ENCODE measurements around the gene RND1.
A peak's percentile ranks its signal among the peaks of the same experiment; 100 is the strongest.
"Not testable (repeated sequence)": the region's sequence is repeated elsewhere in the genome, so short reads cannot be mapped to it uniquely, and the experiment has no call there.

Gene RND1

DNA sequence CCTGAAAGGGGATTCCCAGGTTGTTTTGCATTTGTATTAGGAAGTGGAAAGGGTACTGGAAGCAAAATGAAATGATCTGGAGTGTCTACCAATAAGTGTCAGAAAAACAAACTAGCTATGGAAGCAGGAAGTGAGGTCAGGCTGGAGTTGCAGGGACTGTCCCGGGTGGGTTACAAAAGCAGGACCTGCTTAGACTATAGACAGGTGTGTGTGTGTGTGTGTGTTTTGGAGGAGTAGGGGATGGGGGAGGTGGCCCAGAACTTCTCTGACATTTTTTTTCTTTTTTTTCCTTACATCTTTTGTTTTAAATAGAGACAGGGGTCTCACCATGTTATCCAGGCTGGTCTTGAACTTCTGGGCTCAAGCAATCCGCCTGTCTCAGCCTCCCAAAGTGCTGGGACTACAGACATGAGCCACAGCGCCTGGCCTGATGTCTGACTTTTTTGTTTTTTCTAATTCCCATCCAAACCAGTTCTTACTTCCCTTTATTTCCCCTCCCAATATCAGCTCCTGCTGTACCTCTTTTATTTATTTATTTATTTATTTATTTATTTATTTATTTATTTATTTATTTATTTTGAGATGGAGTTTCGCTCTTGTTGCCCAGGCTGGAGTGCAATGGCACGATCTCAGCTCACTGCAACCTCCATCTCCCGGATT lies 512 bp upstream of the RND1 start:
- no peak for DNase-seq

DNA sequence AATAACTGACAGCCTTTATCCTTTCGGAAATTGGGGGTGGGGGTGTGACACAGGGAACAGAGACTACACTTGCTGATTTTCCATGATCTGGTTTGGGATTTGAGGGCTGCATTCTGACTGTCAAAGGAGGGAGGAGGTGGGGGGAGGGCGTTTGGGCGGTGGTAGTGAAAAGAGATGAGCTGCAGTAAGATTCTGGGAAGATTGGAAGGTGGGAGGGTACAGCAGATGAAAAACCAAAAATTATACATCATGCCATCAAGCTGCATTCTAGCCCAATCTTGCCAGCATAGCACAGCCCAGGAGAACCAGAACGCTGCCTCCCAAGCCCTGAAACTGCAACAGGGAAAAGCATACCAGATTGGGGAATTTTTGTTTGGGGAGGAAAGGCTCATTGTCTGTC lies 2.4 kb downstream of the RND1 start:
- DNase-seq: no peak

DNA sequence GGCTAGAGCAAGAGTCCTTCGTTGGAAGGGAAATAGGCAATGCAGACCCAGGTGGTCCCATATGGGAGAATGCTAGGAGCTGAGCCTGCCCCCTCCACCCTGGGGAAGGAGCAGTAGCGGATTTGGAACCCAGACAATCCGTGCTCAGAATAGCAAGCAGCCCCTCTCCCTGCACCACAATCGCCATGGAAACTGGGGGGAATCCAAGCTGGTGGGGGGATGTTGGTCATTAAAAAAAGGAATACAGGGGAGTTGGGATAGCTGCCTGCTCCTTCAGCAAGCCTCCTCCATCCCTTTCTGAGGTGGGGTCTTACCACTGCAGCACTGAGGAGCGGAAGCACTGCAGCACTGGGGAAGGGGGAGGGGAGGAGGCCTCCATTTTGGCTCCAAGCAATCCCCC lies 2.9 kb downstream of the RND1 start:
- DNase-seq: no peak

DNA sequence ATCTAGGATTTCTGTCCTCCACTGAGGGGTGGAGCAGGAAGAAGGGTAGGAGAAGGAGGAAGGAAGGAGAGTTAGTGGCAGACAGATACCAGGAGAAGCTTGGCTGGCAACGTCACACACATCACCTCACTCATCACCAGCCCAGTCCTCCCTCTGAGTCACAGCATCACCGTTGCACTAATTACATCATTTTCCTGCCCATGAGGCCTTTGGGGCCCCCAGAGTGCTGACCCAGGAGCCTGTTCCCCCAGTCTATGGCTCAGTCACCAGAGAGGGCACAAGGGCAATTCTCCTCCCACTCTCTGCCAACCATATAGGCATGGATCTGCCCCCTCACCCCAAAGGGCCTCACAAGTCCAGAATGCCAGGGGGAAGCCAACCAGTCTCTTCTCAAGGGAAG lies 4.6 kb downstream of the RND1 start:
- no peak for DNase-seq

DNA sequence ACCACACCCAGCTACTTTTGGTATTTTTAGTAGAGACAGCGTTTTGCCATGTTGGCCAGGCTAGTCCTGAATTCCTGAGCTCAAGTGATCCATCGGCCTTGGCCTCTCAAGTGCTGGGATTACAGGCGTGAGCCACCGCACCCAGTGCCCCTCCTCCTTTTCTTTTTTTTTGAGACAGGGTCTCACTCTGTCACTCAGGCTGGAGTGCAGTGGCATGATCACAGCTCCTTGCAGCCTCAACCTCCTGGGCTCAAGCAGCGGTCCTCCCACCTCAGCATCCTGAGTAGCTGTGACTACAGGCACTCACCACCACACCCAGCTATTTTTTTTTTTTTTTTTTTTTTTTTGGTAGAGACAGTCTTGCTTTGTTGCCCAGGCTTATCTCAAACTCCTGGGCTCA lies 5.4 kb downstream of the RND1 start:
- DNase-seq: not testable (repeated sequence)

DNA sequence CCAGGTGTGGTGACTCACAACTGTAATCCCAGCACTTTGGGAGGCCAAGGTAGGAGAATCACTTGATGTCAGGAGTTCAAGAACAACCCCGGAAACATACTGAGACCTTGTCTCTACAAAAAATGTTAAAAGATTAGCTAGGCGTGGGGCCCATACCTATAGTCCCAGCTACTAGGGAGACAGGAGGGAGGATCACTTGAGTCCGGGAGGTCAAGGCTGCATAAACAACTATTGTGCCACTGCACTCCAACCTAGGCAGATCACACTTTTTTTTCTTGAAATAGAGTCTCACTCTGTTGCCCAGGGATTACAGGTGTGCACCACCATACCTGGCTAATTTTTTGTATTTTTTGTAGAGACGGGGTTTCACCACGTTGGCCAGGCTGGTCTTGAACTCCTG lies 6.1 kb downstream of the RND1 start:
- DNase-seq: no peak

DNA sequence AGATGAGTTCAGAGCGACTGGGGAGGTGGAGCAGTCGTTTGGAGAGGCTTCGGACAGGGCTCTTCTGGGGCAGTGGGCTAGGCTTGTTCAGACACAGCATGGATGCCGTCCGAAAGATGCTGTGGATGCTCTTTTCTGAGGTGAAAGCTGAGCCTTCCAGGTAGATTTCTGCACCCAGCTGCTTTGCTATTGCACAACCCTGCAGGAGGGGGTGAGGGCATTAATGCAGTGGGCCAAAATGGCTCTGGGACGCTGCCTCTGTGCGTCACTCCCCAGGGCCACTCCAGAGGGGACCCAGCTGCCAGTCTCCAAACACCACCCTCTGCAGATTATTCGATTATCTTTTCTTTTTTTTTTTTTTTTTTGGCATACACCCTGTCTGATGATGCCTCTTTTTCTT lies 7.6 kb downstream of the RND1 start:
- DNase-seq: no peak

DNA sequence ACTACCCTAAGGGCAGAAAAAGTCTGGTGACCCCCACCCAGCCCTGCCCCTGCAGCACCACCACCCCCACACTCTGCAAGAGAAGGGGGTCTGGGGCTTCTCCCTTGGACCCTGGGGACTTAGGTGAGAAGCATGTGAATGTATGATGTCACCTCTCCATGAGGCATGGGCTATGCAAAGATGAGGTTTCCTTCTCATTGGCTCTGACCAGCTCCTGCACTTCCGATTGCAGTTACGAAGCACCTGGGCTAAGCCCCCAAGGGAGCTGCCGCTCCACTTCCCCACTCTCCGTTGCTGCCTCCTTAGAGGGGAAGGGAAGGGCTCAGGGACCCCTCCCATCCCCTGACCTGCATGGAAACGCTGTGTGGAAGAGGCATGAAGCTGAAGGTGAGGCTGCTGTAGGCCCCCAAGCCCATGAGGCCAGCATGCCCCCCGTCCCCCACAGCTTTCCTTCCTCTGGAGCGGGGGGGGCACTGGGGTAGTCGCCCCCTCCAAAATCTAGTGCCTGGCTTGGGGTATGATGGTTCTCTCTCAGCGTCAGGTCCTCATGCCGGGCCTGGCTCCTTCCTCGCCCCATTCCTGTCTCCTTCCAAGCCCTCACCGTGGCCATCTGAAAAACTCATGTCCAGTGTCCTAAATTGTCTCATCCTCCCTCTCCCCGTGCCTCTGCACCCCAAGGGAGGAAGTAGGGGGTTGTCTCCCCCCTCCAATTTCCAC lies 8.2 kb downstream of the RND1 start:
- DNase-seq: no peak

DNA sequence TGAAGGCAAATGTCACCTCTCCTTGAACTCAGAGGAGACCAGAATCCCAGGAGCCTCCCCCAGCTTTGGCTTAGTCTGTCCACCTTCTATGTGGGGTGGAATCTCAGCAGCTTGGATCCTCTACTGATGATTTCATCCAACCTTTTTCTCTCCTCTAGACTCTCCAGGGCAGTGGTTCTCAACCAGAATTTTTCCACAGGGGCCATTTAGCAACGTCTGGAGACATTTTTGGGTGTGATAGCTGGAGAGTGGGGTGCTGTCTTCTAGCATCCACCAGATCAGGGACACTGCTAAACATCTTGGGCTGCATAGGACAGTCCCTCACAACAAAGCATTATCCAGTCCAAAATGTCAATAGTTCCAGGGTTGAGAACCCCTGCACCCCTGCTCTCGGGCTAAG lies 9.3 kb downstream of the RND1 start:
- DNase-seq: no peak

DNA sequence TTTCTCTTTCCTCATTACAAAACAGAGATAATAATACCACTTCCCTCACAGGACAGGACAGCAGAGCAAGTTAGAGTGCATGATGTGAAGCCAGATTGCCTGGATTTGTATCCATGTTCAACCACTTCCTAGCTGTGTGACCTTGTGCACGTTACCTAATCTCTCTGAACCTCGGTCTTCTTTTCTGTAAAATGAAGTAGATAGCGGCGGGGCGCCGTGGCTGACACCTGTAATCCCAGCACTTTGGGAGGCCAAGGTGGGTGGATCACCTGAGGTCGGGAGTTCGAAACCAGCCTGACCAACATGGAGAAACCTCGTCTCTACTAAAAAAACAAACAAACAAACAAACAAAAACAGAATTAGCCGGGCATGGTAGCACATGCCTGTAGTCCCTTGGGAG lies 10.7 kb downstream of the RND1 start:
- not testable (repeated sequence) for DNase-seq

DNA sequence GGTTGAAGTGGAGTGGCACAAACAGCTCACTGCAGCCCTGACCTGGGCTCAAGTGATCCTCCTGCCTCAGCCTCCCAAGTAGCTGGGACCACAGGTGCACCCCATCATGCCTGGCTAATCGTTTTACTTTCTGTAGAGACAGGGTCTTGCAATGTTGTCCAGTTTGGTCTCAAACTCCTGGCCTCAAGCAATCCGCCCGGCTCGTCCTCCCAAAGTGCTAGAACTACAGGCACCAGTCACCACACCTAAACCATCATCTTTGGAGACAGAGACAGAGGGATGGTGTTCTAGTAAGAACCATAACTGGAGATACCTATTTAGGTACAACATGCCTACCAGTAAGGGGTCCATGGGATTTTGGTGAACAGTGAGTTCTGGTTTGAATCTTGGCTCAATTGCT lies 11.2 kb downstream of the RND1 start:
- no peak for DNase-seq

DNA sequence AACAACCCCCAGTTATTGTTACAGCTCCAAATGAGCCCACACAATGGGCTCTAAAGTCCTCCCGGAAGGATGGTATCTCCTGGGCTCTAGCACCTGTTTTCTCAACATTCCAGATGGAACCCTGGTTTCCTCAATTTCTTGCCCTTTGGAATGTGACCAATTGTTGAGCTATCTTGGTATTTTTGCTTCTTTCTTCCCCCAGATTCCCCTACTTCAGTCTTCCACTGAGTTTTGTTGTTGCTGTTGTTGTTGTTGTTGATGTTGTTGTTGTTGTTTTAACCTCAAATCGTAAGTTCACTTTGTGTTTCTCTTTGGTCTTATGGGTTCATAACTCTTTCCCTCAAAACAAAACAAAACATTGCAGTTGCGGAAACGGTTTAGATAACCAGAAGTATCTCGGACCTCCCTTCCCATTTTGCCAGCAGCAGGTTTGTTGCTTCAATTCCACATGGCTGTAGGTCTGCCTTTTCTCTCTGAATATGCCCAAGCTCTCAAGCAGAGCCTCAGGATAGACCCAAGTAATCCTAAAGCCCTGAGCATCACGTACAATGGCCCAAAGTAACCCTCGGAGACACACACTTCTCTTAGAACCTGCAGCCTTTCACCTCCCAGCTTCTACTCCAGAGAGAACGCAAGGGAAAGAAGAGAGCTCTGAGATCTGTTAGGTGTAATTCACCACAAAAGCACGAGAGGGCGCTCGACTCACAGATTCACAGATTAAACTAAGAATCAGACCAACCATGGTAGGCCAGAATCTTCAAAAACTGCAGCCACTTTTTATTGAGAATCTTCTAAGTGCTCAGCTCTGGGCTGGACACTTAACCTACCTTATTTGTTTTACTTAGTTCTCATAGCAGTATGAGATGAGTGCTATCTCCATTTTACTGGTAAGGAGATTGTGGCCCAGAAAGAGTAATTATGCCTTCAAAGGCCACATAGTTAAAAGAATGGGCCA lies 12.7 kb downstream of the RND1 start:
- DNase-seq: peak; percentile 76

DNA sequence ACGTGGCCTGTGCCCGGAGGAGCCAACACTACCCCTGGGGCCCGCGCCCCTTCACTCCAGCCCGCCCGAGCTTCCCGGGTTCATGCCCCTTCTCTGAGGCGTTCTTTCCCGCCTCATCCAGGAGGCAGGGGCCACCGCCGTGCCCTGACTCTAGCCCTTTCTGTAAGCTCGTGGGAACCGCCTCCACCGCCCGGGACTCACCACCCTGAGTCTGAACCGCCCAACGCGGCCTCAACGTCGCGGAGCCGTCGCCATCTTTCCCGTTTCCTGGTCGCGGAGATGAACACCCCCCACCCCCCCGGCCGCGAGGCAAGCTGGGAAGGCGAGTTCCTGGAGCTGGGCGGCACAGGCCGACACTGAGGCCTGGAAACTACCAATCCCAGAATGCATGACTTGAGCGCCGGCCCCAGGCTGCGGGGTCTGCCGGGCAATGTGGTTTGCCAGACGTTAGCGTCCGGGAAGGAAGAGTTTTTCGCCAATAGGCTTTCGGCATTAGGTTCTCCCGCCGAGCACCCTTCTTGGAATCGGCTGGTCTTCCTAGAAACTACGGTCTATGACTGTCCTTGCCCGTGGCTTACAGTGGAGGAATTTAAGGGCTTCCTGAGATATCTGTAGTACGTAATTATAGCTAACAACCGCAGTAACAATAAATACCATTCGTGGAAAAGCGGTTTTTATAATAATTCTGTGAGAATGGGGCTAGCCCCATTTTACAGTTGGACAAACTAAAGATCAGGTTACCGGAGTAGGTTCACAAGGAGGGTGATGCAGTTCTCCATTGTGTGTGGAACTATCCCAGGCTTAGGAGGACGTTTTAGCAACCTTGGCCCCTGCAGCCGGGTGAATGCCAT lies 13.6 kb downstream of the RND1 start, which contains the start of gene DDX23:
TSS of gene DDX23 (minus strand) at position 281 of the 851 bp plus-strand sequence. CDS start 6,381 bp downstream, outside the sequence.
- peak; percentile 91 for DNase-seq

DNA sequence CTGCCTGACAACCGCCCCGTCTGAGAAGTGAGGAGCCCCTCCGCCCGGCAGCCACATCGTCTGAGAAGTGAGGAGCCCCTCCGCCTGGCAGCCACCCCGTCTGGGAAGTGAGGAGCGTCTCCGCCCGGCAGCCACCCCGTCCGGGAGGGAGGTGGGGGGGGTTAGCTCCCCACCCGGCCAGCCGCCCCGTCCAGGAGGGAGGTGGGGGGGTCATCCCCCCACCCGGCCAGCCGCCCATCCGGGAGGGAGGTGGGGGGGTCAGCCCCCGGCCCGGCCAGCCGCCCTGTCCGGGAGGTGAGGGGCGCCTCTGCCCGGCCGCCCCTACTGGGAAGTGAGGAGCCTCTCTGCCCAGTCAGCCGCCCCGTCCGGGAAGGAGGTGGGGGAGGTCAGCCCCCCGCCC lies 23.6 kb downstream of the RND1 start:
- not testable (repeated sequence) for DNase-seq

DNA sequence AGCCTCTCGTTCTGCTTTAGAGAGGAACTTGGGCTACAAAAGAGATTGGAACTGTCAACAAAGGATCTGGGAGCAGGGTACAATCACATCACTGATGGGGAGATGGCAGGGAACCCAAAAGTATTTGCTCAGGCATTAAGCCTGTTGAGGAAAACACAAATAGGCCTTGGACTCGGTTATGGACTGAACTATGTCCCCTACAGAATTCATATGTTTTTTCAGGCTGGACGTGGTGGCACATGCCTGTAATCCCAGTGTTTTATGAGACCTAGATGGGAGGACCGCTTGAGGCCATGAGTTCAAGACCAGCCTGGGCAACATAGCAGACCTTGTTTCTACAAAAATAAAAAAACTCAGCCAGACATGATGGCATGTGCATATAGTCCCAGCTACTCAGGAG lies 27.6 kb downstream of the RND1 start:
- no peak for DNase-seq

DNA sequence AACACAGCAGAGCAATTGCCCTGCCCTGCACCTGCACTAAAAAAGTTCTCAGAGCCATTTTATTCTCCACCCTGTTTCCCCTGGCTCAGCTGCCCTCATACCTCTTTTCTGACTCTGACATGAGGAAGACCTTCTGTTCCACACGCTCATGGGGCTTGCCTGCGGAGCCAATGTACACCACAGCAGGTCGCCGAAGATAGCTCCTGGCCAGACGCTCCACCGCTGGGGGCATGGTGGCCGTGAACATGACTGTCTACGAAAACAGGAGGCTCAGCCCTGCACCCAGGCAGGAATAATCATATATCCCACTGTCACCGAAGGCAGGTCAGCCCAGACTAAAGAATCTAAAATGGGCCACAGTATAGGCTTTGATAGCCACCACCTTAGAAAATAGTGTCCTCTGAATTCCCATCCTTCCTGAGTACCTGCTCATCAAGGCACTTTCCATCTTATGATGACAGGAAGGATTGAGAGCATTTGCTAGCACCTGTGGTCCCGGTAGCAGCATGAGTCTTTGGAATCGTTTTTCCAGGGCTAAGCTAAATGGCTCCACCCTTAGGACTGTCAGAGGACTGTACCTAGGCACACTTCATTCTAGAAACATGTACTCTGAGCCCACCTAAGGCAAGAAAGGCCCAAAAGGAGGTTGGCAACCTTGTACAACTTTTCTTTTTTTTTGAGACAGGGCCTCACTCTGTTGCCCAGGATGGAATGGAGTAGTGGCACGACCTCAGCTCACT lies 33.2 kb downstream of the RND1 start:
- no peak for DNase-seq

DNA sequence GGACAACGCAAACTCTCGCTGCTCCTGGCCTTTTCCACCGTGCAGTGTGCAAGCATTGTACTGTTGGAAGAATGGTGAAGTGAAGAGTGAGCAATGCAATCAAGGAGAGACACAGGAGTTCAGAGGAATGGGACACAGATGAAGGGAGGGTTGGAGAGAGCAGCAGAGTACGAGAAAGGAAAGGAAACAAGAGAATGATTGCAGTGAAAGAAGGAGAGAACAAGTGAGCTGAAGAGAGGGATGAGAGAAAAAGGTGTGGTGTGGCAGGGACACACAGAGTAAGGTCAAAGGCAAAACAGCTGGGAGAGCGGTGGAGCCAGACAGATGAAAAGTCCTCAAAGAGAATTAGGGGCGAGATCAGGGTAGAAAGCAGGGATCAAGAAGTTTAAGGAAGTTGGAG lies 34.4 kb downstream of the RND1 start:
- no peak for DNase-seq

DNA sequence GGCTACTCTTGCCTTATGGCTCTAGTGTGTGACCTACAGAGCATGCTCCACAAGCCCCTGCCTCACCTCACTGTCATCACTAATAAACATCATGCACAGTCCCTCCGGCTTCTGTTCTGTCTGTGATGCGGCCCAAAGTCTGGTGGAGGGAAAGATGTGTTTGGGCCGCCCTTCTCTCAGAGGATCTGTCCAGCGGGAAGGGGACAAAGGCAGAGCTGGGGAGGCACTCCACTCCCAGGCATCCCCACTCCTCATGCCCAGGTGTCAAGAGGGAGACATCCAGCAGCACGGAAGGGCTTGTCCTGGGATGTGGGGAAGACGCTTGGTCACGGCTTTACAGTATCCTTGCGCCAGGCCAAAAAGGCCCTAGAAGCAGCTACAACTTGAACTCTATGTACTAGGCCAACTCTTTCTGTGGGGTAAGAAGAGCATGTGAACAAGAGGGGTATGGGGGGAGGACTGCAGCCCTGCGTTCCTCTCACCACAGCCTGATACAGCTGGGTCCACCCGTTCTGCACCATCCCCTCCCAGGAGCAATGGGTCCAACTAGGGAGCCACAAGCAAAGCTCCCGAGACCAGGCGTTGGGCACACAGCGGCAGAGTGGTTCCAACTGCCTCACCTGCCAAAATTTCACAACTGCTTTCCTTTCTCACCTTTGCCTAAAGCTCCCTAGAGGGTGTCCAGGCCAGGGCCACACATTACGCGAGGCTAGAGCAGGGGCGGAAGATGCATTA lies 36.7 kb downstream of the RND1 start:
- no peak for DNase-seq

DNA sequence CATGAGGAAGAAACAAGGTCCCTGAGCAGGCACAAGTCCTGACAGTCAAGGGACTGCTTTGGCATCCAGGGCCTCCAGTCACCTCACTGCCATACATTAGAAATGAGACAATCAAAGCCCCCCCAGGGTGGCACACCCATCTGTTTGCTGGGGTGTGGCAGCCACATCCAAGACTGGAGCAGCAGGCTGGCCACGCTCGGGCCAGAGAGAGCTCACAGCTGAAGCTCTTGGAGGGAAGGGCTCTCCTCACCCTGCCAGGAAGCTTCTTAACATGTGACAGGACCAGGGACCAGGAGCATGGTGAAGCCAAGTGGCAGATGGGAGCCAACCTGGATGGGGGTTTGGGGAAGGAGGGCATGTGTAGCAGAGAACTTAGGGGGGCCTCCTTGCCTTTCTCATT lies 37.4 kb downstream of the RND1 start:
- DNase-seq: no peak

DNA sequence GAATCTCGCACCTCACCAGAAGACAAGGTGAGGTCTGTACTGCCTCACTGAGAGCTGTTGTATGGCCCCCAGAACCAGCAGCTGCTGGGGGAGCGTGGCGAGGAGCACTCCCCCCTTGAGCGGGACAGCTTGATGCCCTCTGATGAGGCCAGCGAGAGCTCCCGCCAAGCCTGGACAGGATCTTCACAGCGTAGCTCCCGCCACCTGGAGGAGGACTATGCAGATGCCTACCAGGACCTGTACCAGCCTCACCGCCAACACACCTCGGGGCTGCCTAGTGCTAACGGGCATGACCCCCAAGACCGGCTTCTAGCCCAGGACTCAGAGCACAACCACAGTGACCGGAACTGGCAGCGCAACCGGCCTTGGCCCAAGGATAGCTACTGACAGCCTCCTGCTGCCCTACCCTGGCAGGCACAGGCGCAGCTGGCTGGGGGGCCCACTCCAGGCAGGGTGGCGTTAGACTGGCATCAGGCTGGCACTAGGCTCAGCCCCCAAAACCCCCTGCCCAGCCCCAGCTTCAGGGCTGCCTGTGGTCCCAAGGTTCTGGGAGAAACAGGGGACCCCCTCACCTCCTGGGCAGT lies 38.1 kb downstream of the RND1 start:
- DNase-seq: no peak

DNA sequence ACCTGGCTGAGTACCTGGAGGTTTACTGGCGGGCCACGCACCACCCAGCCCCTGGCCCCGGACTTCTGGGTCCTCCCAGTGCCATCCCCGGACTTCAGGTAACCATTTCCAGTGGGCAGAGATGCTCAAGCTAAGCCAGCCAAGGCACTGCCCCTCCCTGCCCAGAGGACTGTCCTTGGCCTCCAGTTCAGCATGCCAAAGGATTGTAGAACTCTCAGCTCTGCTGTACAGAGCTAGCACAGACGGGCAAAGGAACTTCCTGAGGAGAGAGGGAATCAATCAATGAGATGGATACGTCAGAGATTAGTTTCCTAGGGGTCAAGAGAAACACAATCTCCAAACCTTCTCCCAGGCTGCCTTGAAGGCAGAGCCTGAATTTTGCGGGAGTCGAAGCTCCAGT lies 38.6 kb downstream of the RND1 start:
- no peak for DNase-seq

All from activated effector memory CD4-positive, alpha-beta T cell treated with Interleukin-2 at 50 U/mL for 16 hours (primary cell).